ENCODE measurements around the gene E2F4.

The E2F4 gene

DNA sequence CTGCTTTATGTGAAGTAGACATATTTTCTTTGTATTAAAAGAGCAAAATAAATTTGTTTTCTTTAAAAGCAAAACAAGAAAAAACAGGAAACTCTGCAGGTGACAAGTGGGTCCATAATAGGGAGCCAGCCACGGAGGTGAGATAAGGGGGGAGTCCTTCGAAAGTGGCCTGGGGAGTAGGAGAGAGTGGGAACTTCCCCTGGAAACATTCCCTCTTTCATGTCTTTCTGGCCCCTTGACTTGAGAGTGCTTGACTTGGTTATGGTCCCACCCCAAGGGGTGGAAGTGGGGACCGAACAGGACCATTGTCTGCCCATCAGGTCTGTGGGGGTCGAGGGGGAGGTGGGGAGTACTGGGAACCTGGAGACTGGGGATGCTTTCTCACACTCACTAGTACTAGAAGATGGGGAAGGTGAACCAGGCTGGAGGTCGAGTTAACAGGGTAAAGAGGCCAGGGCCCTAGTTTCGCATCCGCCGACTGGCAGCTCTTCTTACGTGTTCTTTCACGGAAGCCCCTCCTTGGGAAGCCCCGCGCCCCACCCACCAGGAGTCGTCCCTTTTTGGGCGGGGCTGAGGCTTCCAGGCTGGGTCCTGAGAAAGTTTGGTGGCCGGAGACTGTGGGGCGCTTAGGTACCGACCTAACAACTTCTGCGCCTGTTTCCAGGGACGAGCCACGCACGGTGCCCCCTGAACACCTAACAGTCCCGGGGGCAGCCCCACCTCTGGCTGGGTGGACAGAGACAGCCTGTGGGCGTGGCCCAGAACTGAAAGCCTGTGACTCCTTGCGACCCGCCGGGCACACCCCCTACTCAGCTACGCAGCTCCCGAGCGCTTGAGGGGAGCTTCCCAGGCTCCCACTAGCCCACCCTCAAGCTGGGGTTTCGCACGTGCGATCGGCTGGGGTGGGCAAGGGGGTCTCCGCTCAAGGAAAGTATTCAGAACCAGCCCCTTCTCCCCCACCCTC lies 33.0 kb upstream of the E2F4 start:
- H3K4me3 ChIP-seq (ENCODE audit: control insufficient read depth, low read depth, low read length): peak overlapping the region; percentile 90
- no peak for TF ChIP-seq CTCF (conservative IDR thresholded peaks at IDR 0.05; ENCODE audit: control insufficient read depth, insufficient read depth, low read depth, low read length)
- DNase-seq (ENCODE audit: low read depth): no peak

DNA sequence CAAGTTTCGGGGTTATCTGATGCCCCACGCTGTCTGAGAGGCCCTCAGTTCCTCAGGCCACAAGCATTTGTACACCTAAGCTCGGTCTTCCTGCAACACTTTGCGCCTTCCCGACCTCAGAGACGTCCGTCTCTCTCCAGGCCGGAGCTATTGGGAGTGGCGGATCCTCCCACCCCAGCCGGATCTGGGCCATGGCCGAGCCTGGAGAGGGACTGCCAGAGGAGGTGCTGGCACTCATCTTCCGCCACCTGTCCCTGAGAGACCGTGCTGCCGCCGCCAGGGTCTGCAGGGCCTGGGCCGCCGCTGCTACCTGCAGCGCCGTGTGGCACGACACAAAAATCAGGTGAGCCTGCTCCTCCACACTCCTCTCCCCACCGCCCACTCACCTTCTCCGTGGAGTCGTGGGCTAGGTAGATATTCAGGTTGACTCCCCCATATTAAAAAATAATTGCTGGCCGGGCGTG lies 30.3 kb upstream of the E2F4 start:
- peak overlapping the region; percentile 25 for H3K4me3 ChIP-seq (ENCODE audit: control insufficient read depth, low read depth, low read length)

GRCh38 chr16:67162506-67163163 lies 29.3 kb upstream of the E2F4 start:
- DNase-seq (ENCODE audit: low read depth): no peak
- no peak overlapping the region for H3K4me3 ChIP-seq (ENCODE audit: control insufficient read depth, low read depth, low read length)
- no peak for TF ChIP-seq CTCF (conservative IDR thresholded peaks at IDR 0.05; ENCODE audit: control insufficient read depth, insufficient read depth, low read depth, low read length)

More for the DNA sequence above, 30.3 kb upstream of the E2F4 start:
- no peak for DNase-seq (ENCODE audit: low read depth)
- no peak for TF ChIP-seq CTCF (conservative IDR thresholded peaks at IDR 0.05; ENCODE audit: control insufficient read depth, insufficient read depth, low read depth, low read length)

DNA sequence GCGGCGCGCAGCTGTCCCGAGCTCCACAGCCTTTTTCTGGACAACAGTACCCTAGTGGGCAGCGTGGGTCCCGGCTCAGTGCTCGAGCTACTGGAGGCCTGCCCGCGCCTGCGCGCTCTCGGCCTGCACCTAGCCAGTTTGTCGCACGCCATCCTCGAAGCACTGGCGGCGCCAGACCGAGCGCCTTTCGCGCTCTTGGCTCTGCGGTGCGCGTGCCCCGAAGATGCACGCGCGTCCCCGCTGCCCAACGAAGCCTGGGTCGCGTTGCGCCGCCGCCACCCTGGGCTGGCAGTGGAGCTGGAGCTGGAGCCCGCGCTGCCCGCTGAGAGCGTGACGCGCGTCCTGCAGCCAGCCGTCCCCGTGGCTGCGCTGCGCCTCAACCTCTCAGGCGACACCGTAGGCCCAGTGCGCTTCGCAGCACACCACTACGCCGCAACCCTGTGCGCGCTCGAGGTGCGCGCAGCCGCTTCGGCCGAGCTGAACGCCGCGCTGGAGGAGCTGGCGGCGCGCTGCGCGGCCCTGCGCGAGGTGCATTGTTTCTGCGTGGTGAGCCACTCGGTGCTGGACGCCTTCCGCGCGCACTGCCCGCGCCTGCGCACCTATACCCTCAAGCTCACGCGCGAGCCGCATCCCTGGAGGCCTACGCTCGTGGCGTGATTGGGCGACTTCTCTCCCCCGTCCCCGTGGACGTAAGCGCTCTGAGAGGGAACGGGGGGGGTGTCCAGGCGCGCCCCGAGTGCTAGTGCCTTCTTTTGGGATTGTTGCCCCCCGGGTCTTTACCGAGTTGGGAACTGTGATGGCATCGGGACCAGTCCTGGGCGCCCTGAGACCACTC lies 28.6 kb upstream of the E2F4 start:
- TF ChIP-seq CTCF (conservative IDR thresholded peaks at IDR 0.05; ENCODE audit: control insufficient read depth, insufficient read depth, low read depth, low read length): no peak
- H3K4me3 ChIP-seq (ENCODE audit: control insufficient read depth, low read depth, low read length): no peak overlapping the region
- DNase-seq (ENCODE audit: low read depth): no peak

DNA sequence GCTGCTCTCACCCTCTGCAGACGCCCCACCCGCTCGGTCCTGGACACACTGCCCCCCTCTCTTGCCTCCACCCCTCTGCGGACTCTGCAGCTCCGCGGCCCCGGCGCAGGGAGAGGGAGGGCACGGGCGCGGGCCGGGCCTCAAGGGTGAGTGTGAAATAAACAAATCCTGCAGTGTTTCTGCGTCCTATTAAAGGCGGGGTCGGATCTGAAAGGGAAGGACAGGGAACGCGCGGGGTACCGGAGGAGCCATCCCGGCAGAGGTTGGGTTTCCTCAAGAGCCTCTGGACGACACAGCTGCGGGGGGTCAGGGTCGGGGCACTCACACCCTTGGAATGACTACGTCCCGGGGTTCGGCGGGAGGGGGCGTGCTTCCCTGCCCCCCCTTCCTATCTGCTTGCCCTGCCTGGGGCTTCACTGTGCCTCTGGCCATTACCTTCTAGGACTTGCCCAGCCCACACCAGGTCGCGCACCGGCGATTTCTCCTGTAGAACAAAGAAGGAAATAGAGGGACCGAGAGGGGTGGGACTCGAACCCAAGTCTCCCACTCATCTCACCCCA lies 27.9 kb upstream of the E2F4 start:
- H3K4me3 ChIP-seq (ENCODE audit: control insufficient read depth, low read depth, low read length): no peak overlapping the region
- no peak for TF ChIP-seq CTCF (conservative IDR thresholded peaks at IDR 0.05; ENCODE audit: control insufficient read depth, insufficient read depth, low read depth, low read length)
- no peak for DNase-seq (ENCODE audit: low read depth)

DNA sequence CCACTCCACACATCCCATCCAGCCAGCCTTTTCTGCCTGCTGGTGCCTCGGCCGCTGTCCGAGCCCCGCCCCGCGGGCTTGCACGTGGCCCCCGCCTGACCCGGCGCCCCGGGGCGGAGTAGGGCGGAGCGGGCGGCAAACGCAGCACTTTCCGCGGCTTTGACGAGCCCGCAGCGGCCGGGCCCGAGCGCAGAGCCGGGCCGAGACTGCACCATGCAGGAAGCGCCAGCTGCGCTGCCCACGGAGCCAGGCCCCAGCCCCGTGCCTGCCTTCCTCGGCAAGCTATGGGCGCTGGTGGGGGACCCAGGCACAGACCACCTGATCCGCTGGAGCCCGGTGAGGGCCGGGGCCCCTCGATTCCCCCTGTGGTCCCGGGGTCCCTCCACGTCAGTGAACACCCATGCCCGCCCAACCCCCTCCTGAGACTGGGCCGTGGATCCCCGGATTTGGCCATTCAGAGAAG lies 27.3 kb upstream of the E2F4 start, which contains the start of gene HSF4:
HSF4 (plus strand) TSS at position 147 of the 463 bp plus-strand sequence; CDS start at position 214, 67 bp downstream.
- TF ChIP-seq CTCF (conservative IDR thresholded peaks at IDR 0.05; ENCODE audit: control insufficient read depth, insufficient read depth, low read depth, low read length): no peak
- peak within 1 kb of the TSS; percentile 7 for H3K4me3 ChIP-seq (ENCODE audit: control insufficient read depth, low read depth, low read length)
- DNase-seq (ENCODE audit: low read depth): no peak

Measured in fibroblast of mammary gland (primary cell).